ENCODE results near the gene MDP1.
A peak's percentile ranks its signal among the peaks of the same experiment; 100 is the strongest.

The MDP1 gene

DNA sequence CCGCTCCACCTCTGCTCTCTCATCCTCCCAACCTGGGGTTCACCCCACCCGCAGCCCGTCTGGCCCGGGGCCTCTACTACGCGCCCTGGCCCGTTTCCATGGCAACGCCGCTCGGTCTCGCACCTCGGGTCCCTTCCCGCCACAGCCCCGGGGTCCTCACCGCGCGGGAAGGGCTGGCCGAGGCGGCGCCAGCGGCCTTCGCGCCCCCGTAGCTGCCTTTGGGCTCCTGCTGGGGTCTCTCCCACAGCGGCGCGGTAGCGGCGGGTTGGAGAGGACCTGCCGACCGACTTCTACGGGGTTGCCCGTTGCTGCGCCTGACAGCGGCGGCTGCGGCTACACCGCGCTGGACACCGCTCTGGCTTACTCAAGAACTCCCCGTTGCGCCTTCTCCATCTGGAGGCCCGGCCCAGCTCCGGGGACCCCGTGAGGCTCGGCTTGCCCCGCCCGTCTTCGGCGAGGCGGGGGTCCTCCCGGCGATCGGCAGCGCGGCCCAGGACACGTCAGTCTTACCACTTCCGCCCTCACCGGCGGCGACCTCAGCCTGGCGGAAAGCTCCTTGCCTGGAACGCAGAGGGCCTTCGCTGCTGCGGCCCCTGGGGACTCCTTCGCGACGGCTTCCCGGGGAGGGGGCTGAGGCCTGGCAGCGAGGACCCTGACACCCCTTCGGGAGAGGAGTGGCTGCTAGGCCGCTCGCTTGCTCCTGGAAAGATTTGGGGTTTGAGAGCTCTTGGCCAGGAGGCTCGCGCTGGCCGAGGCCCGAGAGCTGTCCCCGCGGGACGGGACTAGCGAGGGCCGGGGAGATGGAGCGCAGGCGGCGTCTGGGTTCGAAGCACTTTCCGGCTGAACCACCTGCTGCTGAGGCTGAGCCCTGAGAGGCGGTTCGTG lies 20.4 kb downstream of the MDP1 start, which contains the start of gene TM9SF1:
Gene TM9SF1 (minus strand): TSS at position 256 of the 885 bp plus-strand sequence. CDS start 422 bp downstream, outside the sequence.
- DNase-seq = peak; percentile 28

DNA sequence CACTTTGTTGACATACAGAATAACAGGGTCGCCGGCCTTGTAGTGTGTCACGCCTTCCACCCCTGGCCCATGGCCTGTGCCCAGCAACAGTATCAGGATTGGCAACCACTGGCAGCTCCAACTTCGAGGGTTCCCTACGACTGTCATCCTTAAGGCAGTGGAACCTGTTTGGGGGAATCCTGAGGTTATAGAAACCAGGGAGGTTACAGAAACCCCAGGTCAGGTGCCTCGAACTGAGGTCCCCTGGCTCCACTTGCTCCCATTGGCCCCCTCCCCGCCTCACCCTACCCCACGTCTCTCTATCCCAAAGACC lies 21.0 kb downstream of the MDP1 start:
- DNase-seq = no peak

DNA sequence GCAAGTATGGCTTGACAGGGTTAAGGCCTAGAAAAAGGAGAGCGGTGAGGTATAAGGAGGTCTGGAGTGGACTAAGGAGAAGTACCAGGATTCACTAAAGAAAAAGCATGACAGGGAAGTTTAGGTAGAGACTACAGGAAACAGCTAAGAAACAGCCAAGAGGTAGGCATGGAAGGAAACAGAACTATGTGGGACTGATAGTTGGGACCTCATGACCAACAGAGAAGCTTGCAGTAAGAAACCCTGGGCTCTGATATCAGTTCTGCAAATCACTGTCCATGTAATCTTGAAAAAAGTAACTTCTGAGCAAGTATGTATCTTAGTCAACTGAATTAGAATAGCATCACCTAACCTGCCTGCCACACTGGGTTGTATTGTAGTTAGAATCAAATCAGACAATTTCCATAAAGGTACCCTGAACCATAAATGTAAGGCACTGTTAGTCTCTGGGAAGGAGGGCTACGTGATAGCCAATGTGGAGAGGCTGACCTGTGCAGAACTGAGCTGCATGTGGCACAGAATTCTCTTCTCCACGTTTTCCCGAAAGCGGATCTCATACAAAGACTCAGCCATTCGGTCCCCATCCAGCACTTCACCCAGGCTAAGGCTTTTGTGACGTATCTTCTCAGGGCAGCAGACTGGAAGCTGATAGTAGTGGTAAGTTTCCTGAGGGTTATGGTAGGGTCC lies 21.5 kb downstream of the MDP1 start:
- DNase-seq = no peak

DNA sequence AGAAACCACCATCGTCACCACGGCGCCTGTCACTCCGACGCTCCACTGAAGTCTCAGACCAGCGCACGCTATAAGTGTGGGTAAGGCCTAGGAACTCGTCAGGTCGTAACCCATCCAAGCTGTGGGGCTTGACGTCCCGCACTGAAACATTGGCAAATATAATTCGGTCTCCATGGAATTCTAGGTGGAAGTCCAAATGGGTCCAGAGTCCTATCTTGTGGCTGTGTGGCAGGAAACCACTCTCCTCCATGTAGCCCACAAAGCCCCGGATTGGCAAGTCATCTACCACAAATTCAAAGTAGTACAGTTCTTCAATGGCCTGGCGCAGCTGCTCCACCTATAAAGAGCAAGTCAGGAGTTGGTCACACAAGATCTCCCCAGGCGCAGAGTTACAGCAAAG lies 22.9 kb downstream of the MDP1 start:
- DNase-seq = no peak

DNA sequence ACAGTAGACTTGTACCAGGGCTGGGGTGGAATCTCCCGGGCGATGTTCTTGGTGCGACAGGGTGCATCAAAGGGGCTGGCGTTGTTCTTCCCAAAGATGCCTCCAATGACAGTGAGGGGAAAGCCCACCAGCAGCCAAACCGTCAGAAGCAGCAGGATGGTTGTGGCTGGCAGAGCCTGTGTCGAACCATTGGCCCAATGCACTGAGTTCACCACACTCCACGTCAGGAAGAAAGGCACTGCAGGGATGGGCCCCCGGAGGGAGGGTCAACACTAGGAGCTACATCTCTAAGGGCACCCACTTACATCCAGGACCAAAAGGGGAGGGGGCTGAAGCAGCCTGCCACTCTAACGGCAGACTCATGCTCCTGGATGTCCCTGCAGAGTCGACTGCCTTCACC lies 25.4 kb downstream of the MDP1 start:
- DNase-seq = no peak

DNA sequence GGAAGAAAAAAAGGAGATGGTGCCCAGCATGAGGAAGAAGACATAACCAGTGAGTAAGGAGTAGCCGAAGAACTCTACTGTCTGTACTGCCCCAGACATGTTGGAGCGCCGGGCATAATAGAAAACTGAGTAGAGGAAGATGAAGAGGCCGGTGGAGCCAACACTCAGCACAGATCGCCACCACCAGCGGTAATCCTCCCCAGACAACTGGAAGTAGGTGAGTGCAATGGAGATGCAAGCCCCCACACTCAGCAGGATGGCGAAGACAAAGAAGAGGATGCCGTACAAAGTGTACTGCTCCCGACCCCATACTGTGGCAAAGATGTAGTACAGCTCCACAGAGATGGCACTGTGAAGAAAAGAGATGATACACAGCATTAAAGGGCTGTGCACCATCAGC lies 26.4 kb downstream of the MDP1 start:
- no peak for DNase-seq

DNA sequence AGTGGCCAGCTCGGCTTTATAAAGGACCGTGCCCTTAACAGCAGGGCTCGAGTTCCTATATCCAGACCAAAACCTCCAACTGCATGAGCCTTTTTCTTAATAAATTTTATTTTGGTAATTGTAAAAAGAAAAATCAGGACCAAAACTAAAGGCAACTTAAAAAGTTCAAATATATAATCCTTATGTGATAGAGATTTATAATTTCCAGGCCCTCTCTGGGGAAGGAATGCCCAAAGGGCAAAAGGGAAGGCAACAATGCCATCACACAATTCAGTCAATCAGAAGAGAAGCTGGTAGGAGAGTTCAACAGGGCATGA lies 26.8 kb downstream of the MDP1 start:
- DNase-seq = no peak

DNA sequence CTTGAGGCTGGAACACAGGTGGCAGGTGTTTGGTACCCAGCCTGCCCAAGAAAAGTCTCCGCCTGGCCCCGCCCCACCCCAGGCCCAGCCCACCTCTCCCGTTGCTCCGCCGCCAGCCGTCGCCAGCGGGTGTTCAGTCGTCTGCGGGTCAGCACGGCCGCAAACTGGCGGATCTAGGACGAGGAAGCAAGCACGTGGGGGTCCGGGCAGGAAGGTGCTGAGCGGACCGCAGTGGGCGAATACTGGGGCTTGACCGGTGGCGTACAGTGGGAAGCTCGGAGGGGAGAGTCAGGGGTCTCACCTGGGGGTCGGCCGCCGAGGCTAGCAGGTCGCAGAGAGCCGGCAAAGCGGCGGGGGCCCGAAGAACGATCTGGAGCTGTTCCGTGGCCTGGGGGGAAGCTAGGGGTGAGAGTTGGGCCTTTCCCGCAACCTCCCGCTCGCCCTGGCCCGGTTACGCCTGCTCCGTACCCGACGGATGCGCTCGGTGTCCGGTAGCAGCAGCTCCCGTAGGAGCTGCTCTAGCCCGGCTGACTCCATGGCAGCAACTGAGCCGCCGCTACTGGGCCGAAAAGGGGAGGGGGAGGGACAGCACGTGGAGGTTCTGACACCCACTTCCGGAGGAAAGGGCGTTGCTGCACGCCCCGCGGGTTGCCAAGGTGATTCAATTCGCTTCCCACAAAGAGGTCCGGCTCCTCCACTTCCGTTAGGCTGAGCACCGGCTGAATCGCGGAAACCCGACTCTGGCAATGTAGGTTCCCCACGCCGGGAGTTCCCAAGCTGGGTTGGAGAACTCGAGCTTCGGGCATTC lies 27.4 kb downstream of the MDP1 start, which contains the start of gene IPO4:
Gene IPO4 (minus strand): TSS at position 566 of the 808 bp plus-strand sequence. CDS start 29 bp downstream, at position 537.
- peak; percentile 97 for DNase-seq

DNA sequence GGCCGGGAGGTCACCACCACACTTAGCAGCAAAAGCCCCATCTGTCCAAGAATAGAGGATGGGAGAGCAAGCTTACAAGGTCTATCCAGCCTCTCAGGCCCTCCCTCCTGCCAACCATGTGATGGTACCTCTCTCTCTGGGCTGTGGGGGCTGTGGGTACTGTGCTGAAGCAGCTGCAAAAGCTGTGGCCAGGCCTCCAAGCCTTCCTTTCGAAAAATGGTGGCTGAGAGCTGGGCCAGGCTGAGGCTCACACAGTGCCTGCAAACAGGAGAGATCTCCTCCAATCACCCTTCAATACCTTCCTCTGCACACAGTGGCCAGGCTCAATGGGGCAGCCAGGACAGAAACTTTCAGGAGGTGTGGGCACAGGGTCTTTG lies 28.3 kb downstream of the MDP1 start:
- DNase-seq = no peak

DNA sequence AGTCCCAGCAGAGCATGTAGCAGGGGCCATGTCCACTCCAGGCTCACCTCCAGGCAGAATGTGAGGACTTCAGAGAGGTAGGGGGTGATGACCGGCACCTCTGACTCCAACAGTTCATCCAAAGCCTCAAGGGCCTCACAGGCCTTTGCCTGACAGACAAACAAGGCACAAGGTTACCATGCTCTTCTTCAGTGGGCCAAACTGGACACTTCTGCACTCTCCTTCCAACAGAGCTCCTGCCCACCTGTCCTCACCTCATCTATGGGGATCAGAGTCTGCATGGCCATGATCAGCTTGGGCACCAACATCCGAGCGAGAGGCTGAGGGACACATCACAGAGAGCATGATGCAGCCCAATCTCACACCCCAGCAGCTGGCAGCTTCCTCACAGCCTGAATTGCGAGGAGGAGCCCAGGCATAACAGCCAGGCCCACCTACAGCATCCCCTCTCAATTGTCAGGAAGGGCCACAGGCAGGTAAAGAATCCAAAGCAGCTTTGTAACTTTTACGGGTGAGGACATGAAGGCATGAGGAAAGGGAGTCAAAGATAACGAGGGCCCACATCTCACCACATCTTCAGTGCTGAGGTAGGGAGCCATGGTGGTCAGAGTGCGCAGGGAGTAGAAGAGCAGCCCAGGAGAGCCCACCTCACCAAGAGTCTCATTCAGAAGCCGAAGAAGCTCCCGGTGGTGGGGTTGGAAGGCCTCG lies 28.9 kb downstream of the MDP1 start:
- no peak for DNase-seq

DNA sequence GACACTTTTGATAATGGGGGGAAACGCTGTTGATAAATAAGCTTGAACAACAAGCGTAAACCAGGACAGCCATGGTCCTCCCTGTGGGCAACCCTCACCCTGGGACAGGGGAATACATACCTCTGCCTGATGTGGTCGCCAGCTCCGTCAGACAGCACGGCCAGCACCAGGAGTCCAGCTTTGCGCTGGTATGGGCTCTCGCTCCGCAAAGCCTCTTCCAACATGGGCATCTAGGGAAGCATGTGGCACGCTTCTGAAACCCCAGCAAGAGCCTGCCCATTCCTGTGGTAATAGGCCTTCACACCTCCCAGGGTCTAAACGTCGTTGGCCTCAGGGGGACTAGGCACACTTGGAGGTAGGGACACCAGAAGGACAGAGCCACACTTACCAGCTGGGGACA lies 30.1 kb downstream of the MDP1 start:
- DNase-seq = no peak

DNA sequence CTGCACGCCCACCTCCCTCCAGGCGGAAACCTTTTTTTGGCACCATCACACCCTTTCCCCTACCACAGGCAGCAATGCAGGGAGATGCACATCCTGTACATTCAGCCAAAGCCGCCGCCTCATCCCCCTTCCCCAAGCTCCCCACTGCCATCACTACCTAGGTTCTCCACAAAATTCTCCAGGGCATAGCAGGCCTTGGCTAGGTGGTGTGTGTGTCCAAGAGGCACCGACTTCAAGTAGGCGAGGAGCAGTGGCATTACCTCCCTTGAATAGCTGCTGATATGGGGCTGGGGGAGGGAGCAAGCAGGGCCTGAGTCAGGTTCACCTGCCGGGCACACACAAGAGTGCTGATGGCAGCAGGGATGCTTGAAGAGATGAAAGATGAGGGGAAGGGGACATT lies 30.8 kb downstream of the MDP1 start:
- no peak for DNase-seq

DNA sequence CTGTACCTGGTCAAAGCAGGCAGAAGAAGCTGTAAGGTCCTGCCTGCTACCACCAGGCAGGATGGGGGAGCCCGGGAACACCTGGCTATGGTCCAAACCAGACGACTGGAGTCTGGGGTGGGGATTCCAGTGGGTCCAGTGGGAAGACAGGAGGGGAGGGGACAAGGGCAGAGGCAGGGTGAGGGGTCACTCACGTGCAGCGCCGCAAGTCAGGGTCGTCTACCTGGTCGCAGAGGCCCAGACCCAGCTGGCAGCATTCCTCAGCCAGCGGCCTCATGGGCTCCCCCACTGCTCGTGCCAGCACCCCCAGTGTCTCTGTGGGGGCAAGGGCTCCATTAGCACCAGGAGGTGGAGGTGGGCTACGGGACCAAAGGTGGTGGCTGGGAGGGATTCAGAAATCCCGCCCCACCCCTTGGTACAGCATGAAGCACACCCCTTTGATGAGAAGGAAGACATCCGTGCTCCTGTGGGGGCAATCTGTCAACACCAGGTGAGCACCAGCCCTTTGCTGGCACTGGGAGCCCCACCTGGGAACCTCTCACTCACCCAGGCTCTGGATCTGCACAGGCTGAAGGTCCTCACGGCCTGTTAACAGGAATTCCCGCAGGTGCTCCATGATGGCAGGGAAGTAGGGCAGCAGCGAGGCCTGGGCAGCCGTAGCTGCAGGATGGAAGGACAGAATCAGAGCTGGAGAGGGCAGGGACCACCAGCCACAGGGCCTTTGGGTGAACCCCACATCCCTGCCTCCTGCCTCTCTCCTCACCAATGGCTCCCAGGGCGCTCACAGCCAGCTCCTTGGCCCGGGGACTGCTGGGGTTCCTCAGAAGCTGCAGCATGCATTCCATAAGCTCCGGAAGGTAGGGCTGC lies 31.5 kb downstream of the MDP1 start:
- no peak for DNase-seq

DNA sequence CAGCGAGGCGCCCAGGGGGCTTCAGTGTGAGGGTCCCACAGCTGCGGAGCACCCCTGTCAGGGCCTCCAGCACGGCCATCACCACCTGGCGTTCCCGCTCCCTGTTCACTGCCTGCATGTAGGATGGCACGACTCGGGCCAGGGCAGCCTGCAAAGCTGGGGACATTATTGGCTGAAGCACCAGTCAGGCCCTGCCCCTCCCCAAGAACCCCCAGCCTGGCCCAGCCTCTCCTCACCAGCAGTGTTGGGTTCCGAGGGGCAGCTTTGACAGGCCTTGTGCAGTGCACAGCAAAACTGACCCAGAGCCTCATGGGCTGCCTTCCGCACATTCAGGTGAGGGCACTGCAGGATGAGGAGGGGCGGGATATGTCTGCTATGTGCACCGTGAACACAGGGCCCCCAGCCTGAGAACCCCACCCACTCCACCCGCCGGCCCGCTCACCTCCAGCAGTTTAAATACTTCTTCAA lies 32.8 kb downstream of the MDP1 start:
- DNase-seq = no peak

DNA sequence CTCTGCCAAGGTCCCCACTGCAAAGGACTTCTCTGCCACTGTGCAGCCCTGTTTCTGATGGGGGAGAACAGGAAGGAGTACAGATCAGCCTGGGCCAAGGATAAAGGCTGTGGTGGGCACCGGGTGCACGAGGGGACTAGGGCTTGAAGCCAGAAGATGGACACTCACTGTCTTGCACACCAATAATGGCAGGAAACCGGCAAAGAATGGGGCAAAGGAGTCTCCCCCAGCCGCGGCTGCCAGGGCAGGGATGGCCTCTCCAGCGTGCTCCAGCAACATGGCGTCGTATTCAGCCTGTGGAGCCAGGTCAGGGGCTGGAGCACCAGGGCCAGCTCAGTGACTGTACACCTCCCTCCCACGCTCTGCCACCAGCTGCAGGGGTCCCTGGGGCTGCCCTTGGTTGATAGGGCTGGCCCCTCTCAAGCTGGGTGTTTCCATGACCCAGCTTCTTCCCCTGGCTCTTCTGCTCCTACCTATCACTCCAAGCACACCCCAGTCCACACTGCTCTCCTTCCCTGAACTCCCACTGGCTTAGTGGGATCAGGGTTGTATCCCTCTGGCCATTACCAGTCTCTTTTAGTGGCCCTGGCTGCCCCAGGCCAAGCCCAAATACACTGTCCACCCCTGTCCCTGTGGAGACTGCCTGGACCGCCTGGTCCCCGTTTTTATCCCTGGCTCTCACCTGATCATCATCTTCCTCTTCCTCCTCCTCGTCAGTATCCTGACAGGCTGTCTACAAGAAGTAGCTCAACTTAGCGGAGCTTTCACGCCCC lies 33.6 kb downstream of the MDP1 start:
- no peak for DNase-seq

DNA sequence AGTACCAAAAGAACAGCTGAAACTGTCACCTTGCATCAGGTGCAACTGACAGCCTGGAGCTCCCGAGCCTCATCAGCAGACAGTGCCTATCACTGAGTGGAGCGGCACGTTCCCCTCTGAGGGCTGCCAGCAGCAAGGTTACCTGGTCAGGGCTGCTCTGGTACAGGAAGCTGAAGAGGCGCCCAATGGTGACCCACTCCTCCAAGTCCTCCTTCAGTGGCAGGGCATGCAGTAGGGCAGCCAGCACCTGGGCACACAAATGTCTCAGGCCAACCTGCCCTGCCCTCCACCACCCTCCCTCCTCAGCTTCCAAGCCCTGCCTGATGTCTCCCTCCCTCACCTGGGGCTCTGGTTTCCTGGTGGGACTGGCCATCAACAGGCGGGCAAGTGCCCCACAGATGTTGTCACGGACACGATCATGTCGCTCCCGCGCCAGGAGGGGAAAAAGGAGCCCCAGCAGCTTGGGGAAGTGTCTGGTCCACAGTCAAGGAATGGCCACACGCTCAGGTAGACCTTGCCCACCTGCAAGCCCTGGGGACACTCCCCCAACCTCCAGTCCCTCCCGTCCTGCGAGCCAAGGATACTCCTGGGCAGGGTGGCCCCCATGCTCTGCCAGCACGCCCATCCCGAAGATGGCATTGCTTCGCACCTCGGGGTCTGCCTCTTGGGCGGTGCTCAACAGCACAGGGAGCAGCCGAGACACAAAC lies 34.3 kb downstream of the MDP1 start:
- DNase-seq = no peak

DNA sequence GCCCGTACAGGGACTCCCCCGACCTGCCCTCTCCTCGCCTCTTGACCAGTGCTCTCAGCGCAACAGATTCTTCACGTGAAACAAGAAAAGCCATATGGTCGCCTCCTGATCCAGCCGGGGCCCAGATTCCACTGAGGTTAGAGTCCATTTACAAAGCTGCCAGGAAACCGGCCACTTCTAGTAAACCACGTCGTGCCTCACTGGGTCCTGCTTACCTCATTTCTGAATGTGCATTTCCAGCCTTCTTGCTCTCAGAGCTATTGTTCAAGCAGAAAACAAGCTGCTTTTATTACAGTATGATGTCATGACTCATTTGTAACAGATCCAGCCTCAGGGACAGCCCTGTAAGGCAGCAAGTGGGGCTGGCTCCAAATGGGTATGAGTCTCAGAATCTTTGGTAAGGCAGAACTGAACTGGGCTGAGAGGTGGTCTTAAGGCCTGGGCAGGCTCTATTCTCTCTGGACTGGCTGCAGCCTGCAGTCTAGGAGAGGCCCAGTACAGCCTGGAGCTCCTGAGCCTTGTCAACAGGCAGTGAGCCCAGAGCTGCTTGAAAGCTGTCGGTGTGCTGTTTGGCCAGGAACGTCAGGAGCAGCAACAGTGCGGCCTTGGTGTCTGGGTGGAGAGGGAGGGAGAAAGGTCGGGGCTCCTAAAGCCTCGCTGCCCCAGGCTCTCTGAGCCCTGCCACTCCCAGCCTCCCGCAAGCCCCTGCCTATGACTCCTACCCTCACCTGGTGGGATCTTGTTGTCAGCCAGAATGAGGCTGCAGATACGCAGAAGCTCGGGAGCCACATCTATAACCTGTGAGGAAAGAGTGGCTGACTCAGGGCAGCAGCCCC lies 35.7 kb downstream of the MDP1 start:
- peak; percentile 12 for DNase-seq

DNA sequence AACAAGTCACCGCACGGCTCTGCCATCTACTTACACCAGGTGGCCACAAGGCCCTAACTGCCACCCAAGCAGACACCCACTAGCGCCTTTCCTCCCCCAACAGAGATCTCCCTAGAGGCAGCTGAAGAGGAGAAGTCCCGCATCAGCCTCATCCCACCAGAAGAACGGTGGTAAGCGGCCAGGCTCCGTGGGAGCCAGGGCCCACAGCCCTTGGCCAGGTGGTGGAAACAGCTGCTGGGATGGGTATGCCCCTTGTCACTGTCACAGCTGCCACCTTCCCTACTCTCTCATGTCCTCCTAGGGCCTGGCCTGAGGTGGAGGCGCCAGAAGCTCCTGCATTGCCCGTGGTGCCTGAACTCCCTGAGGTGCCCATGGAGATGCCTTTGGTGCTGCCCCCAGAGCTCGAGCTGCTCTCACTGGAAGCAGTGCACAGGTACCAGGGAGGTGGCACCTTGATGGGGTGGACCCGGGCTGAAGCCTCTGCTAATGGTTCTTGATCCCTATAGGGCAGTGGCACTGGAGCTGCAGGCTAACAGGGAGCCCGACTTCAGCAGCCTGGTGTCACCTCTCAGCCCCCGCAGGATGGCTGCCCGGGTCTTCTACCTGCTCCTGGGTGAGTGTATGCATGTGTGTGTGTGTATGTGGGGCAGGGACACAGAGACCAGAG lies 36.4 kb downstream of the MDP1 start:
- DNase-seq = no peak
